Tibial nerve (tissue), 4 donors: Measurements from ENCODE around the gene HCN2. TPM values are rescaled to one million over a fixed set of nuclear protein-coding genes. Genes with fewer than 3 reads are reported as not detected.

ENCODE experiments used
- DNase-seq, 2 donors: peaks; one replicate each; pipeline ENCODE4 v3.0.0-alpha.2; 2019; ENCODE audit warnings: low spot score in 2 of 2
- H3K27ac ChIP-seq, 4 donors: fragments of 200-600 bp; sonication (generic) in 3 of 4; one replicate each; pipeline ENCODE4 v1.5.1; 2017 to 2019; ENCODE audit warnings: mild to moderate bottlenecking in 1 of 4
- H3K27me3 ChIP-seq, 2 donors: fragments of 200-600 bp; sonication (generic) in 1 of 2; one replicate each; pipeline versions ENCODE4 v1.5.1 to v1.6.0; 2017 to 2019
- H3K36me3 ChIP-seq, 3 donors: fragments of 200-600 bp; sonication (generic); one replicate each; pipeline ENCODE4 v1.5.1; 2018 to 2019
- H3K4me1 ChIP-seq, 4 donors: fragments of 200-600 bp; sonication (generic) in 3 of 4; one replicate each; pipeline ENCODE4 v1.5.1; 2017 to 2019
- H3K4me3 ChIP-seq, 4 donors: fragments of 200-600 bp; sonication (generic) in 3 of 4; one replicate each; pipeline ENCODE4 v1.5.1; 2017 to 2019; ENCODE audit warnings: mild to moderate bottlenecking in 1 of 4, moderate library complexity in 1 of 4
- H3K9me3 ChIP-seq, 4 donors: fragments of 200-600 bp; sonication (generic) in 3 of 4; one replicate each; pipeline ENCODE4 v1.5.1; 2017 to 2019
- EP300 ChIP-seq, 2 donors: sonication (generic); formaldehyde crosslinking; IDR thresholded peaks; one replicate each; pipeline ENCODE4 v1.6.1; 2017; ENCODE audit warnings: antibody characterized with exemption in 2 of 2, mild to moderate bottlenecking in 1 of 2
- POLR2A ChIP-seq, 2 donors: fragments of 450-650 bp; IDR thresholded peaks; one replicate each; pipeline ENCODE4 v1.6.1; 2017; ENCODE audit warnings: antibody characterized with exemption in 2 of 2, mild to moderate bottlenecking in 2 of 2, moderate library complexity in 2 of 2
- WGBS, 2 donors: methylation state at CpG; one replicate each; pipeline ENCODE4 v1.1.5; 2018; 5-methylcytosine and 5-hydroxymethylcytosine counted together
- total RNA-seq, 4 donors: library from RNA; depleted of rRNA; stranded (reverse); fragments of >200 nt; gene quantifications; one replicate each; pipeline ENCODE4 v1.1.0, GENCODE V29; 2016
- TF ChIP-seq, protein P1 (sequence below), 5 experiments: fragments of 200-600 bp in 3 of 5; fragments of 450-650 bp in 2 of 5; sonication (generic) in 3 of 5; IDR thresholded peaks; one replicate each; pipeline ENCODE4 v1.5.1; 2016 to 2019; ENCODE audit warnings: antibody characterized with exemption in 5 of 5, mild to moderate bottlenecking in 3 of 5, moderate library complexity in 2 of 5

Gene HCN2
- total RNA-seq, 4 donors from 2014 or later: 0.59 TPM; not detected in 3

DNA sequence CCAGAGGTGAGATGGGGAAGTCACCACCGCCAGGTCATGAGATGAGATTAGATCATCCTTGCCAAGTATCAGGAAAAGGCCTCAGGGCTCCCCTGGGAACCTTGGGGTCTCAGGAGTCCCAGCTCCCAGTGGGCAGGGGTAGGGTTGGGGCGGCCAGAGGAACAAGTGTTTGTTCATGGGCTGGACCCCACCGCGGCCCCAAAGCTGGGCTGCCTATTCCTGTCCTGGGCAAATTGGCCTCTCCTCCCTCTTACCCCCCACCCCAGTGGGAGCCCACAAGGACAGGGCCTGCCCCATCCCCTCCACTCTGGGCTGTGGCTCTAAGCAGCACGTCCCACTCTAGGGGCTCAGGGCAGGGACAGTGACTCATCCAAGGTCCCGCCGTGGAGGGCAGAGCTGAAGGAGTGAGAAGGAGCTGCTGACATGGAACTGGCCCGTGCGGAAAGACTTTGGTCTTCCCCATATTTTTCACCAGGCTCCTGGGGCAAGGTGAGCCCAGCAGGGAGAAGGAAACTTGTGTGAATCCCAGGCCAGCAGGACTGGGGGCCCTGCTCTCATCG lies 4.0 kb upstream of the HCN2 start:
- H3K9me3 ChIP-seq: no peaks in the 10 kb centered on the region
- WGBS, 2 donors: 49 to 72% methylated on average over 5 to 7 of the region's 10 CpGs
- H3K36me3 ChIP-seq: peaks cover 0 to 31% (median 14%) of the 10 kb centered on the region in 3 donors
- TF ChIP-seq, protein P1, sequence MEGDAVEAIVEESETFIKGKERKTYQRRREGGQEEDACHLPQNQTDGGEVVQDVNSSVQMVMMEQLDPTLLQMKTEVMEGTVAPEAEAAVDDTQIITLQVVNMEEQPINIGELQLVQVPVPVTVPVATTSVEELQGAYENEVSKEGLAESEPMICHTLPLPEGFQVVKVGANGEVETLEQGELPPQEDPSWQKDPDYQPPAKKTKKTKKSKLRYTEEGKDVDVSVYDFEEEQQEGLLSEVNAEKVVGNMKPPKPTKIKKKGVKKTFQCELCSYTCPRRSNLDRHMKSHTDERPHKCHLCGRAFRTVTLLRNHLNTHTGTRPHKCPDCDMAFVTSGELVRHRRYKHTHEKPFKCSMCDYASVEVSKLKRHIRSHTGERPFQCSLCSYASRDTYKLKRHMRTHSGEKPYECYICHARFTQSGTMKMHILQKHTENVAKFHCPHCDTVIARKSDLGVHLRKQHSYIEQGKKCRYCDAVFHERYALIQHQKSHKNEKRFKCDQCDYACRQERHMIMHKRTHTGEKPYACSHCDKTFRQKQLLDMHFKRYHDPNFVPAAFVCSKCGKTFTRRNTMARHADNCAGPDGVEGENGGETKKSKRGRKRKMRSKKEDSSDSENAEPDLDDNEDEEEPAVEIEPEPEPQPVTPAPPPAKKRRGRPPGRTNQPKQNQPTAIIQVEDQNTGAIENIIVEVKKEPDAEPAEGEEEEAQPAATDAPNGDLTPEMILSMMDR (IDR thresholded peaks at IDR 0.05): no peak
- TF ChIP-seq EP300 (IDR thresholded peaks at IDR 0.05): no peak
- TF ChIP-seq POLR2A (IDR thresholded peaks at IDR 0.05): no peak
- no peak overlapping the region for H3K4me3 ChIP-seq
- peaks cover 0 to 43% (median 9%) of the 10 kb centered on the region in 4 donors for H3K4me1 ChIP-seq
- no peak for DNase-seq
- no peak overlapping the region for H3K27ac ChIP-seq
- H3K27me3 ChIP-seq: peaks cover 0 to 38% of the 10 kb centered on the region in 2 donors

DNA sequence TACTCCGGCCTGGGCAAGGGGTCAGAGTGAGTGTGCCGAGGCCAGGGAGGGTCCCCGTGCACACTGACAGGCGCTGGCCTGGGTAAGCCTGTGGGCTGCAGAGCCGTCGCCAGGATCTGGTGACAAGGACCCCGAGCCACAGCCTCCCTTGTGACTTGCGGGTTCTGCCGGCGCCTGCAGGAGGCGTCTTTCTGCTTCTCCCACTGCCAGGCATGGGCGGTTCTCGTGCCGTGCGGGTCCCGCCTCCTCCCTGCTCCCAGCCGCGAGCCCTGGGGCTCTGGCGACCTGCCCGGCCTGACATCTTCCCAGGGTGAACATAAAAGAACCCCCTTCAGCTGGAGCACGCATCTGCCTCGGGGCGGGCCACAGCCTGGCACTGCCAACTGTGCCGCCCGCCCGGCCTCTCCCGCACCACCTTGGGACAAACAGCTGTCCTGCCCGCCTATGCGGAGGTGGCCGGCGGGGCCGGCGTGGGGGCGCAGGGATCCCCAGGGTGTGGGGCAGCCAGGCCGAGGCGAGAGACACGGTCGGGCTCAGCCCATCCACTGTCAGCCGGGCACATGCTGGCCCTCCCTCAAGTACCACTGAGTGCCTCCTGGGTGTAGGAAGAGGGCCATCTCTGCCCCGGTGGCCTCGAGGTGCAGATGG lies 1.5 kb upstream of the HCN2 start:
- Histone ChIP-seq H3K27ac (no peak overlapping the region), H3K4me3 (no peak overlapping the region), H3K4me1 (peaks cover 0 to 45% (median 9%) of the 10 kb centered on the region in 4 donors), H3K9me3 (no peaks in the 10 kb centered on the region), H3K36me3 (peaks cover 0 to 5% (median 0%) of the 10 kb centered on the region in 3 donors), H3K27me3 (peaks cover 3 to 64% of the 10 kb centered on the region in 2 donors)
- TF ChIP-seq EP300 (IDR thresholded peaks at IDR 0.05) (no peak), POLR2A (IDR thresholded peaks at IDR 0.05) (no peak)
- TF ChIP-seq, protein P1 (IDR thresholded peaks at IDR 0.05): no peak
- WGBS, 2 donors: 13% methylated on average over 19 to 30 of the region's 41 CpGs
- DNase-seq: no peak

DNA sequence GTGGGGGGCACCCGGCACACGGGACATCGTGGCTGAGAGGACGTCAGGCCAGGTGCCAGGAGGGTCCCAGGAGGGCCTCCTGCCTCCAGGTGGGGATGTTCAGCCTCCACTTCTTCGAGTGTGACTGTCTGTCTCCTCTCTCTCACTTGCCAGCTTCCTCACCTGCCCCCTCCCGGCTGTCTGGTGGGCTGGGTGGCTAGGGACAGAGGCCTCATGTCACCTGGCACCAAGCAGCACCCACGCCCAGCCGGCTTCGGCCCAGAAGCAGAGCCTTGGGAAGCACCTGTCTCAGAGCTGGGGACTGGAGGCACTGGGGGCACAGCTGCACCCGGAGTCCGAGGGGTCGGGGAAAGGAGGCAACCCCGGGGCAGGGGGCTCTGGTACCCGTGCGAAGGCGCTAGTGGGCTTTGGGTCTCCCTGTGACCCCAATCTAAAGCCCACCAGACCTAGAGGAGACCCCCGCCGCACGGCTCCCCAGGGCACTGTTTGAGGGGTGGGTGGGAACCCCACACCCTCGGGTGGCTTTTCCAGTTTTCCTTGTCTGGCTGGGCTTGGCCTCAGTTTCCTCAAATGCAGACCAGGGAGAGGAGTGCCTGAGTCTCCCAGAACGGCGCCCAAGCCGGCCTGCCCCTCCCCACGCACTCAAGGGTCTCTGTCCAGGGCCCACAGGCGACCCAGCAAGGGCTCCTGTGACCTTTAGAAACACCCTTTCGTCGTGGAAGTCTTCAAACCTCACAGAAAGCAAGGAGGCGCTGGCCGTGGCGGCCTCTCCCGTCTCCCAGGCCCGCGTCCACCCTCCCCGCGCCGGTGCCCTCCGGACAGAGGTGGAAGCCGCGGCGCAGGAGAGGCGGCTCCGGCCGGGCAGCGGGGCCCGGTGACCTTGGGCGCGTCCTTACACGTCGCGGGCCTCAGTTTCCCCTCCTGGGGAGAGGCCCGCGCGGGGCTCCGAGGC lies 664 bp upstream of the HCN2 start:
- TF ChIP-seq EP300 (IDR thresholded peaks at IDR 0.05) (no peak), POLR2A (IDR thresholded peaks at IDR 0.05) (no peak)
- TF ChIP-seq, protein P1 (IDR thresholded peaks at IDR 0.05): no peak
- H3K4me3 ChIP-seq: no peak overlapping the region

DNA sequence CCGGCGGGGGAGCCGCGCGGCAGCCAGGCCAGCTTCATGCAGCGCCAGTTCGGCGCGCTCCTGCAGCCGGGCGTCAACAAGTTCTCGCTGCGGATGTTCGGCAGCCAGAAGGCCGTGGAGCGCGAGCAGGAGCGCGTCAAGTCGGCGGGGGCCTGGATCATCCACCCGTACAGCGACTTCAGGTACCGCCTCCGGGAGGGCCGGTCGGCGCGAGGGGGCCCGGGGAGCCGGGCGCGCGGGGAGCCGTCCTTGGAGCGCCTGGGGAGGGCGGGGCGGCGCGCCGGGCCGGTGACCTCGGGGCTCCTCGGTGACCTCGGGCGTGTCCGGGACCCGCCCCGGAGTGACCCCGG lies 690 bp downstream of the HCN2 start:
- Histone ChIP-seq H3K27ac (no peak overlapping the region), H3K4me1 (peaks cover 0 to 33% (median 9%) of the 10 kb centered on the region in 4 donors), H3K27me3 (peaks cover 3 to 72% of the 10 kb centered on the region in 2 donors), H3K36me3 (no peaks in the 10 kb centered on the region), H3K4me3 (peak overlapping the region in 1 of 4 donors; percentile 30), H3K9me3 (no peaks in the 10 kb centered on the region)
- WGBS, 2 donors: 0 to 3% methylated on average over 3 to 21 of the region's 50 CpGs
- DNase-seq: no peak
- TF ChIP-seq POLR2A (IDR thresholded peaks at IDR 0.05): no peak
- TF ChIP-seq, protein P1 (IDR thresholded peaks at IDR 0.05): no peak
- no peak for TF ChIP-seq EP300 (IDR thresholded peaks at IDR 0.05)

More for the DNA sequence above, 664 bp upstream of the HCN2 start:
- H3K4me1 ChIP-seq: peaks cover 0 to 37% (median 9%) of the 10 kb centered on the region in 4 donors
- H3K36me3 ChIP-seq: no peaks in the 10 kb centered on the region
- 17 to 31% methylated on average over 18 to 47 of the region's 54 CpGs for WGBS, 2 donors
- no peak for DNase-seq
- H3K27ac ChIP-seq: no peak overlapping the region
- peaks cover 3 to 68% of the 10 kb centered on the region in 2 donors for H3K27me3 ChIP-seq
- H3K9me3 ChIP-seq: no peaks in the 10 kb centered on the region
